ENCODE data around the gene TBC1D14. TPM values are rescaled to one million over a fixed set of nuclear protein-coding genes. Genes with fewer than 3 reads are reported as not detected.

The TBC1D14 gene
- total RNA-seq, 1 donor, result 39.4 TPM

DNA sequence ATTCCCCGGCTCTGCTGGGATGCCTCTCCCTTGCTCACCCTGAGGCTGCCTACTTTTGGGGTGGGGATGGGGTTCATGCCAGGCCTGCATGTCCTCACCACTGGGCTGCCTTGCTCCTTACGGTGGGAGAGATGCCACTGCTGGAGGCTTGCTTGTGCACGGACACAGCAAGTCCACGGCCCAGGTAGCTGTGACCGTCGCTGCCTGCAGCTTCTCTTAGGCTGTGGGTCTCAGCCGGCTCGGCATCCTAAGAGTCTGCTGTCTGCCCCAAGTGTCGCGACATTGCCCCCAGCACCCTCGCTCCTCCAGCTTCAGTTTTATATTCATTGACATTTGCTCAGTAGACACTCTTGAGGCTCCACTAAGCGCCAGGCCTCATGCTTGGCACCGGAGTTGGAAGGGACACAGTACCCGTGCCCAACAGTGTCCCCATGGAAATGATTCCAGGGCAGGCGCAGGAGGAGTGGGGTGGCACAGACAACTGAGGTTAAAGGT, 58.3 kb downstream of the TBC1D14 start:
- TF ChIP-seq, protein P1, sequence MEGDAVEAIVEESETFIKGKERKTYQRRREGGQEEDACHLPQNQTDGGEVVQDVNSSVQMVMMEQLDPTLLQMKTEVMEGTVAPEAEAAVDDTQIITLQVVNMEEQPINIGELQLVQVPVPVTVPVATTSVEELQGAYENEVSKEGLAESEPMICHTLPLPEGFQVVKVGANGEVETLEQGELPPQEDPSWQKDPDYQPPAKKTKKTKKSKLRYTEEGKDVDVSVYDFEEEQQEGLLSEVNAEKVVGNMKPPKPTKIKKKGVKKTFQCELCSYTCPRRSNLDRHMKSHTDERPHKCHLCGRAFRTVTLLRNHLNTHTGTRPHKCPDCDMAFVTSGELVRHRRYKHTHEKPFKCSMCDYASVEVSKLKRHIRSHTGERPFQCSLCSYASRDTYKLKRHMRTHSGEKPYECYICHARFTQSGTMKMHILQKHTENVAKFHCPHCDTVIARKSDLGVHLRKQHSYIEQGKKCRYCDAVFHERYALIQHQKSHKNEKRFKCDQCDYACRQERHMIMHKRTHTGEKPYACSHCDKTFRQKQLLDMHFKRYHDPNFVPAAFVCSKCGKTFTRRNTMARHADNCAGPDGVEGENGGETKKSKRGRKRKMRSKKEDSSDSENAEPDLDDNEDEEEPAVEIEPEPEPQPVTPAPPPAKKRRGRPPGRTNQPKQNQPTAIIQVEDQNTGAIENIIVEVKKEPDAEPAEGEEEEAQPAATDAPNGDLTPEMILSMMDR (IDR thresholded peaks at IDR 0.05; ENCODE audit: extremely low read depth, low read depth, low read length), result no peak
- no peaks in the 10 kb centered on the region for H3K9me3 ChIP-seq (ENCODE audit: low read depth, low read length)

DNA sequence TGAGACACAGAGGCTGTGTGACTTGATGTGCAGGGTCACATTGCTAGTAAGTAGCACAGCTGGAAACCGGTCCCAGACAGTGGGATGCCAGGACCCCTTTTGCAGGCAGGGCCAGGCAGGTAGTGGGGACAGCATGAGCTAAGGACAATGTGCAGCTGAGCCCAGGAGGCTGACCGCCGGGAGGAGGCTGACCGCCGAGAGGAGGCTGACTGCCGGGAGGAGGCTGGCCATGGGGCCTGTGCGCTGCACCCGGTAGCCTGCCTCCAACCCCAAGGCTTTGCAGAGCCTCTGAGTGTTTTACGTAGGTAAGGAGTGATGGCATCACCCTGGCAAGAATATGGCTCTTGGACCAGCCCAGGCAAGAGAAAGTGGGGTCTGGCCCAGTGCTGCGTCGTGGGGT, 58.9 kb downstream of the TBC1D14 start:
- Histone ChIP-seq H3K36me3 (ENCODE audit: insufficient read depth, low read length) (no peaks in the 10 kb centered on the region), H3K79me2 (ENCODE audit: insufficient read depth, low read length) (no peaks in the 10 kb centered on the region), H4K20me1 (ENCODE audit: insufficient read depth, low read length) (peaks cover 6% of the 10 kb centered on the region), H2AFZ (ENCODE audit: low read length) (no peak overlapping the region), H3K4me1 (ENCODE audit: insufficient read depth, low read length) (no peaks in the 10 kb centered on the region), H3K4me3 (ENCODE audit: insufficient read depth, low read length) (no peak overlapping the region), H3K27me3 (ENCODE audit: insufficient read depth, low read length) (no peaks in the 10 kb centered on the region), H3K4me2 (ENCODE audit: insufficient read depth, low read length) (no peak overlapping the region), H3K27ac (ENCODE audit: low read depth, low read length) (no peak overlapping the region), H3K9me3 (ENCODE audit: low read depth, low read length) (no peaks in the 10 kb centered on the region)
- TF ChIP-seq, protein P1 (IDR thresholded peaks at IDR 0.05; ENCODE audit: extremely low read depth, low read depth, low read length), result no peak
- no peak for DNase-seq (ENCODE audit: insufficient read length, low spot score, missing footprints)

More for the DNA sequence above, 58.3 kb downstream of the TBC1D14 start:
- H3K27ac ChIP-seq (ENCODE audit: low read depth, low read length), result no peak overlapping the region
- H3K4me2 ChIP-seq (ENCODE audit: insufficient read depth, low read length), result no peak overlapping the region
- H3K4me3 ChIP-seq (ENCODE audit: insufficient read depth, low read length), result no peak overlapping the region
- no peak overlapping the region for H2AFZ ChIP-seq (ENCODE audit: low read length)
- H4K20me1 ChIP-seq (ENCODE audit: insufficient read depth, low read length), result peaks cover 6% of the 10 kb centered on the region
- H3K36me3 ChIP-seq (ENCODE audit: insufficient read depth, low read length), result no peaks in the 10 kb centered on the region
- no peak for DNase-seq (ENCODE audit: insufficient read length, low spot score, missing footprints)
- no peaks in the 10 kb centered on the region for H3K27me3 ChIP-seq (ENCODE audit: insufficient read depth, low read length)
- H3K79me2 ChIP-seq (ENCODE audit: insufficient read depth, low read length), result no peaks in the 10 kb centered on the region
- no peaks in the 10 kb centered on the region for H3K4me1 ChIP-seq (ENCODE audit: insufficient read depth, low read length)

DNA sequence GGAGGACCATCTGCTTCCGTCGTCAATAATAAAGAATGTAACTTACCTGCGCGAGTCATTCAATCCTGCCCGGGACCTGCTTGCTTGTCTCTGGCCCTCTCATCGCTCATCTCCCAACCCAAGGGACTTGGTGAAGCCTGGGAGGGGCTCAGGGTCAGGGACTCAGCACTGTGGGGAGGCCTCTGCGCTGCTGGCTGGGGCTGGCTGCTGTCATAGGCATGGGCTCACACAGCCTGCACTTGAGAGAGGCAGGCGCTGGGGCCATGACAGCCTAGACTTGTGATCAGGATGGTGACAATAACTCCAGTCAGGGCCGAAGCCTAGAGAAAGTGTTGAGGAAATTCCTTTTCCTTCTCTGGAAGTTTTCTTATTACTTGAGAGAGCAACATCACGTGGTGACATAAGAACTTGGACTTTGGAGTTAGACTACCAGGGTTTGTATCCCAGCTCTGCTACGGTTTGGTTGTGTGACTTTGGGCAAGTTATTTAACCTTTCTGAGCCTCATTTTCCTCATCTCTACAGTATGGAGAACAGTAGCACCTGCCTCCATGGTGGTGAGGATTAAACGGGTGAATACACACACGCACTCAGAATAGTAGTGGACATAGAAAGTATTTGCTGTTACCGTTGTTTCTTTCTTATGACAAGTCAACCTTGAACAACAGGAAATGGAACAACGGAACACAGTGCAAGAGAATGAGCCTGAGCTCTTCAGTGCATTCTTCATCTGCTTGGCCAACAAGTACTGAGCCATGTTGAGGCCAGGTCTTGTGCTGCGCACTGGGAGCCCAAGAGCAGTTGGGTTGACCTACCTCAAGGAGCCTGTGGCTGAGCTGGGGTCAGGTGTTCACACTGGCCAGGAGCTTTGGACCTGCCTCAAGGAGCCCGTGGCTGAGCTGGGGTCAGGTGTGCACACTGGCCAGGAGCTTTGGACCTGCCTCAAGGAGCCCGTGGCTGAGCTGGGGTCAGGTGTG, 60.5 kb downstream of the TBC1D14 start:
- TF ChIP-seq, protein P1 (IDR thresholded peaks at IDR 0.05; ENCODE audit: extremely low read depth, low read depth, low read length), result no peak
- H3K4me1 ChIP-seq (ENCODE audit: insufficient read depth, low read length), result no peaks in the 10 kb centered on the region
- no peak overlapping the region for H2AFZ ChIP-seq (ENCODE audit: low read length)
- no peak overlapping the region for H3K4me2 ChIP-seq (ENCODE audit: insufficient read depth, low read length)
- H3K27me3 ChIP-seq (ENCODE audit: insufficient read depth, low read length), result no peaks in the 10 kb centered on the region
- no peak overlapping the region for H3K27ac ChIP-seq (ENCODE audit: low read depth, low read length)
- peaks cover 6% of the 10 kb centered on the region for H4K20me1 ChIP-seq (ENCODE audit: insufficient read depth, low read length)
- H3K4me3 ChIP-seq (ENCODE audit: insufficient read depth, low read length), result no peak overlapping the region
- H3K9me3 ChIP-seq (ENCODE audit: low read depth, low read length), result no peaks in the 10 kb centered on the region
- H3K79me2 ChIP-seq (ENCODE audit: insufficient read depth, low read length), result no peaks in the 10 kb centered on the region
- no peak for DNase-seq (ENCODE audit: insufficient read length, low spot score, missing footprints)
- H3K36me3 ChIP-seq (ENCODE audit: insufficient read depth, low read length), result no peaks in the 10 kb centered on the region

Measured in osteoblast (primary cell).